Measurements from ENCODE around the gene SQSTM1.

GRCh38 chr5:179873588-179874110, 52.9 kb downstream of the SQSTM1 start:
- TF ChIP-seq CTCF (IDR thresholded peaks at IDR 0.05) (no peak), REST (IDR thresholded peaks at IDR 0.05; ENCODE audit: insufficient read depth in 1 of 2, low read depth in 2 of 2, low read length in 1 of 2) (no peak), POLR2AphosphoS5 (IDR thresholded peaks at IDR 0.05; ENCODE audit: low read depth, low read length) (no peak), TCF7L2 (IDR thresholded peaks at IDR 0.05; ENCODE audit: low read depth, low read length) (no peak)

All from Panc1 (cell line).